Stomach (tissue), 9 donors: ENCODE data around the gene SANBR. TPM values are rescaled to one million over a fixed set of nuclear protein-coding genes. Genes with fewer than 3 reads are reported as not detected.

Experiments used
- DNase-seq, 2 donors: peaks; one replicate each; pipeline versions ENCODE4 v3.0.0 to v3.0.0-alpha.2; 2013 to 2019
- H3K27ac ChIP-seq, 5 donors: fragments of 200-600 bp in 4 of 5; sonication (generic) in 4 of 5; one replicate each; pipeline ENCODE4 v1.5.1; 2013 to 2019; ENCODE audit warnings: mild to moderate bottlenecking in 1 of 5, moderate library complexity in 1 of 5
- H3K27me3 ChIP-seq, 3 donors: fragments of 200-600 bp; sonication (generic); one replicate each; pipeline ENCODE4 v1.5.1; 2017 to 2019; ENCODE audit warnings: mixed run types in 1 of 3
- H3K36me3 ChIP-seq, 4 donors: fragments of 200-600 bp; sonication (generic); 1 replicate in 3 of 4; 2 replicates in 1 of 4; pipeline ENCODE4 v1.5.1; 2016 to 2019
- H3K4me1 ChIP-seq, 4 donors: fragments of 200-600 bp; sonication (generic); one replicate each; pipeline ENCODE4 v1.5.1; 2016 to 2019
- H3K4me3 ChIP-seq, 4 donors: fragments of 200-600 bp; sonication (generic) in 3 of 4; one replicate each; pipeline ENCODE4 v1.5.1; 2016 to 2019; ENCODE audit warnings: mild to moderate bottlenecking in 1 of 4
- H3K9me3 ChIP-seq, 4 donors: fragments of 200-600 bp; sonication (generic); one replicate each; pipeline ENCODE4 v1.5.1; 2016 to 2019
- EP300 ChIP-seq: sonication (generic); formaldehyde crosslinking; IDR thresholded peaks from one replicate; pipeline ENCODE4 v1.6.1; 2017; ENCODE audit warnings: antibody characterized with exemption
- POLR2A ChIP-seq, 4 donors: fragments of 450-650 bp; IDR thresholded peaks; one replicate each; pipeline ENCODE4 v1.6.1; 2016; ENCODE audit warnings: antibody characterized with exemption in 4 of 4, control low read depth in 2 of 4, mild to moderate bottlenecking in 1 of 4, moderate library complexity in 1 of 4
- POLR2AphosphoS5 ChIP-seq, 3 donors: sonication (generic); formaldehyde crosslinking; IDR thresholded peaks; one replicate each; pipeline ENCODE4 v1.6.1; 2016; ENCODE audit warnings: antibody characterized with exemption in 3 of 3
- WGBS, 5 donors: extraction: QIAGEN DNeasy Blood & Tissue Kit in 3 of 5; methylation state at CpG; one replicate each; pipeline versions ENCODE4 v1.1.5 to v1.1.7; 2013 to 2018; 5-methylcytosine and 5-hydroxymethylcytosine counted together
- intact Hi-C: fragments of 100-400 bp; cut with DNase I; formaldehyde crosslinking; loops from one replicate; pipeline ENCODE4 v1.15.1; 2023; ENCODE audit warnings: low total_unique reads
- polyA plus RNA-seq, 3 donors: library from polyadenylated mRNA; stranded (reverse); fragments of 200-250 nt; gene quantifications; one replicate each; pipeline ENCODE4 v1.2.3, GENCODE V29; 2013
- total RNA-seq, 5 donors: library from RNA; depleted of rRNA; stranded (reverse); fragments of >200 nt; gene quantifications; one replicate each; pipeline versions ENCODE4 v1.1.0 to v1.2.3, GENCODE V29; 2014 to 2016
- TF ChIP-seq, protein P1 (sequence below), 7 experiments: fragments of 450-650 bp in 4 of 7; fragments of 200-600 bp in 3 of 7; sonication (generic) in 3 of 7; IDR thresholded peaks; one replicate each; pipeline ENCODE4 v1.5.1; 2016 to 2019; ENCODE audit warnings: antibody characterized with exemption in 7 of 7, control low read depth in 2 of 7, mild to moderate bottlenecking in 1 of 7
- donor health status: healthy with polysubstance abuse.
- donor health status: Bipolar disorder and iron deficiency.
- donor health status: healthy.

SANBR gene
- total and polyA plus RNA-seq, 8 donors = 1.2 to 48.7 (median 6.3) TPM

GRCh38 chr2:61109291-61109690 is 43.6 kb downstream of the SANBR start:
- no peaks in the 10 kb centered on the region for H3K27me3 ChIP-seq
- 76 to 85% (median 80%) methylated on average over 2 of the region's 2 CpGs for WGBS, 5 donors
- TF ChIP-seq EP300 (no peak), POLR2AphosphoS5 (IDR thresholded peaks at IDR 0.05) (no peak), POLR2A (IDR thresholded peaks at IDR 0.05) (no peak)
- TF ChIP-seq, protein P1, sequence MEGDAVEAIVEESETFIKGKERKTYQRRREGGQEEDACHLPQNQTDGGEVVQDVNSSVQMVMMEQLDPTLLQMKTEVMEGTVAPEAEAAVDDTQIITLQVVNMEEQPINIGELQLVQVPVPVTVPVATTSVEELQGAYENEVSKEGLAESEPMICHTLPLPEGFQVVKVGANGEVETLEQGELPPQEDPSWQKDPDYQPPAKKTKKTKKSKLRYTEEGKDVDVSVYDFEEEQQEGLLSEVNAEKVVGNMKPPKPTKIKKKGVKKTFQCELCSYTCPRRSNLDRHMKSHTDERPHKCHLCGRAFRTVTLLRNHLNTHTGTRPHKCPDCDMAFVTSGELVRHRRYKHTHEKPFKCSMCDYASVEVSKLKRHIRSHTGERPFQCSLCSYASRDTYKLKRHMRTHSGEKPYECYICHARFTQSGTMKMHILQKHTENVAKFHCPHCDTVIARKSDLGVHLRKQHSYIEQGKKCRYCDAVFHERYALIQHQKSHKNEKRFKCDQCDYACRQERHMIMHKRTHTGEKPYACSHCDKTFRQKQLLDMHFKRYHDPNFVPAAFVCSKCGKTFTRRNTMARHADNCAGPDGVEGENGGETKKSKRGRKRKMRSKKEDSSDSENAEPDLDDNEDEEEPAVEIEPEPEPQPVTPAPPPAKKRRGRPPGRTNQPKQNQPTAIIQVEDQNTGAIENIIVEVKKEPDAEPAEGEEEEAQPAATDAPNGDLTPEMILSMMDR (IDR thresholded peaks at IDR 0.05) = no peak
- H3K9me3 ChIP-seq = no peaks in the 10 kb centered on the region
- intact Hi-C loops = no loop called here
- peaks cover 4 to 67% (median 38%) of the 10 kb centered on the region in 4 donors for H3K36me3 ChIP-seq
- H3K27ac ChIP-seq = no peak overlapping the region
- no peak overlapping the region for H3K4me3 ChIP-seq
- no peak for DNase-seq
- H3K4me1 ChIP-seq = no peaks in the 10 kb centered on the region

DNA sequence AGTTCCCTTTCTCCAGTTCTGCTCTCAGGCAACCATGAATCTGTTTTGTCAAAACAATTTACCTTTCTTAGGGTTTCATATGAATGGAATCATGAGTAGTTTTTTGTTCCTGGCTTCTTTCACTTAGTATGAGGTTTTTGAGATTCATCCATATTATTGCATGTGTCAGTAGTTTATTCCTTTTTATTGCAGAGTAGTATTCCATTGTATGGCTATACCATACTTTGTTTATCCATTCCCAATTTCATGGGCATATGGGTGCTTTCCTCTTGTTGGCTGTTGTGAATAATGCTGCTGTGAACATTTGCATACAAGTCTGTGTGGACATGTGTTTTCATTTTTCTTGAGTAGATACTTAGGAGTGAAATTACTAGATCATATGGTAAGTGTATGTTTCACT is 46.0 kb downstream of the SANBR start:
- no peak for DNase-seq
- H3K4me3 ChIP-seq = no peak overlapping the region
- H3K27ac ChIP-seq = no peak overlapping the region
- intact Hi-C loops = no loop called here
- H3K9me3 ChIP-seq = no peaks in the 10 kb centered on the region
- no peaks in the 10 kb centered on the region for H3K27me3 ChIP-seq
- peaks cover 4 to 58% (median 36%) of the 10 kb centered on the region in 4 donors for H3K36me3 ChIP-seq
- H3K4me1 ChIP-seq = no peaks in the 10 kb centered on the region
- TF ChIP-seq POLR2A (IDR thresholded peaks at IDR 0.05) (no peak), POLR2AphosphoS5 (IDR thresholded peaks at IDR 0.05) (no peak), EP300 (no peak)
- TF ChIP-seq, protein P1 (IDR thresholded peaks at IDR 0.05) = no peak

- Histone ChIP-seq H3K27ac (no peak overlapping the region), H3K4me1 (no peaks in the 10 kb centered on the region), H3K4me3 (no peak overlapping the region), H3K36me3 (peaks cover 4 to 78% (median 60%) of the 10 kb centered on the region in 4 donors), H3K9me3 (no peaks in the 10 kb centered on the region), H3K27me3 (no peaks in the 10 kb centered on the region)
- intact Hi-C loops = no loop called here
- TF ChIP-seq POLR2AphosphoS5 (IDR thresholded peaks at IDR 0.05) = no peak
- TF ChIP-seq POLR2A (IDR thresholded peaks at IDR 0.05) = no peak
- no peak for TF ChIP-seq EP300
- TF ChIP-seq, protein P1 (IDR thresholded peaks at IDR 0.05) = no peak
- WGBS, 5 donors = 92 to 94% (median 93%) methylated on average over 6 of the region's 6 CpGs
- DNase-seq = no peak
These were observed 48.5 kb downstream of the SANBR start for GRCh38 chr2:61114147-61114546.

Other genes starting within 250 kb of the SANBR start
- 10 to 100 TPM in 2 of 5 donors, 1 to 10 TPM in 3; 2.9 to 74.1 (median 8.7) TPM for gene REL, start 184.3 kb upstream of the SANBR start, total RNA-seq
- gene REL, start 184.3 kb upstream of the SANBR start, polyA plus RNA-seq = 1 to 10 TPM in 2 of 3 donors, under 1 TPM in 1; 0.60 to 2.0 (median 1.9) TPM
- gene PEX13, start 48.2 kb upstream of the SANBR start, total RNA-seq = 10 to 100 TPM in 4 of 5 donors, 1 to 10 TPM in 1; 9.3 to 56.0 (median 21.4) TPM
- gene PEX13, start 48.2 kb upstream of the SANBR start, polyA plus RNA-seq = 1 to 10 TPM; 7.9 to 9.5 (median 8.1) TPM
- gene PUS10, start 47.6 kb upstream of the SANBR start, total RNA-seq = 1 to 10 TPM; 1.8 to 8.0 (median 4.2) TPM
- 1 to 10 TPM; 2.3 to 2.9 (median 2.7) TPM for gene PUS10, start 47.6 kb upstream of the SANBR start, polyA plus RNA-seq
- gene C2orf74, start 96.3 kb downstream of the SANBR start, total RNA-seq = 10 to 100 TPM in 2 of 5 donors, 1 to 10 TPM in 1, not detected in 2; 1.8 to 46.9 (median 35.2) TPM
- 10 to 100 TPM; 15.8 to 26.6 (median 20.7) TPM for gene C2orf74, start 96.3 kb downstream of the SANBR start, polyA plus RNA-seq